Stomach (tissue), 9 donors: ENCODE results near the gene RBP4. TPM values are rescaled to one million over a fixed set of nuclear protein-coding genes. Genes with fewer than 3 reads are reported as not detected.

Experiments used
- DNase-seq, 2 donors: peaks; one replicate each; pipeline versions ENCODE4 v3.0.0 to v3.0.0-alpha.2; 2013 to 2019
- H3K27ac ChIP-seq, 5 donors: fragments of 200-600 bp in 4 of 5; sonication (generic) in 4 of 5; one replicate each; pipeline ENCODE4 v1.5.1; 2013 to 2019; ENCODE audit warnings: mild to moderate bottlenecking in 1 of 5, moderate library complexity in 1 of 5
- H3K27me3 ChIP-seq, 3 donors: fragments of 200-600 bp; sonication (generic); one replicate each; pipeline ENCODE4 v1.5.1; 2017 to 2019; ENCODE audit warnings: mixed run types in 1 of 3
- H3K36me3 ChIP-seq, 4 donors: fragments of 200-600 bp; sonication (generic); 1 replicate in 3 of 4; 2 replicates in 1 of 4; pipeline ENCODE4 v1.5.1; 2016 to 2019
- H3K4me1 ChIP-seq, 4 donors: fragments of 200-600 bp; sonication (generic); one replicate each; pipeline ENCODE4 v1.5.1; 2016 to 2019
- H3K4me3 ChIP-seq, 4 donors: fragments of 200-600 bp; sonication (generic) in 3 of 4; one replicate each; pipeline ENCODE4 v1.5.1; 2016 to 2019; ENCODE audit warnings: mild to moderate bottlenecking in 1 of 4
- H3K9me3 ChIP-seq, 4 donors: fragments of 200-600 bp; sonication (generic); one replicate each; pipeline ENCODE4 v1.5.1; 2016 to 2019
- EP300 ChIP-seq: sonication (generic); formaldehyde crosslinking; IDR thresholded peaks from one replicate; pipeline ENCODE4 v1.6.1; 2017; ENCODE audit warnings: antibody characterized with exemption
- POLR2A ChIP-seq, 4 donors: fragments of 450-650 bp; IDR thresholded peaks; one replicate each; pipeline ENCODE4 v1.6.1; 2016; ENCODE audit warnings: antibody characterized with exemption in 4 of 4, control low read depth in 2 of 4, mild to moderate bottlenecking in 1 of 4, moderate library complexity in 1 of 4
- POLR2AphosphoS5 ChIP-seq, 3 donors: sonication (generic); formaldehyde crosslinking; IDR thresholded peaks; one replicate each; pipeline ENCODE4 v1.6.1; 2016; ENCODE audit warnings: antibody characterized with exemption in 3 of 3
- WGBS, 5 donors: extraction: QIAGEN DNeasy Blood & Tissue Kit in 3 of 5; methylation state at CpG; one replicate each; pipeline versions ENCODE4 v1.1.5 to v1.1.7; 2013 to 2018; 5-methylcytosine and 5-hydroxymethylcytosine counted together
- intact Hi-C: fragments of 100-400 bp; cut with DNase I; formaldehyde crosslinking; loops from one replicate; pipeline ENCODE4 v1.15.1; 2023; ENCODE audit warnings: low total_unique reads
- polyA plus RNA-seq, 3 donors: library from polyadenylated mRNA; stranded (reverse); fragments of 200-250 nt; gene quantifications; one replicate each; pipeline ENCODE4 v1.2.3, GENCODE V29; 2013
- total RNA-seq, 5 donors: library from RNA; depleted of rRNA; stranded (reverse); fragments of >200 nt; gene quantifications; one replicate each; pipeline versions ENCODE4 v1.1.0 to v1.2.3, GENCODE V29; 2014 to 2016
- TF ChIP-seq, protein P1 (sequence below), 7 experiments: fragments of 450-650 bp in 4 of 7; fragments of 200-600 bp in 3 of 7; sonication (generic) in 3 of 7; IDR thresholded peaks; one replicate each; pipeline ENCODE4 v1.5.1; 2016 to 2019; ENCODE audit warnings: antibody characterized with exemption in 7 of 7, control low read depth in 2 of 7, mild to moderate bottlenecking in 1 of 7
- donor health status: healthy with polysubstance abuse.
- donor health status: Bipolar disorder and iron deficiency.
- donor health status: healthy.

Gene RBP4
- total and polyA plus RNA-seq, 8 donors = 0.58 to 20.5 (median 1.1) TPM; not detected in 2

DNA sequence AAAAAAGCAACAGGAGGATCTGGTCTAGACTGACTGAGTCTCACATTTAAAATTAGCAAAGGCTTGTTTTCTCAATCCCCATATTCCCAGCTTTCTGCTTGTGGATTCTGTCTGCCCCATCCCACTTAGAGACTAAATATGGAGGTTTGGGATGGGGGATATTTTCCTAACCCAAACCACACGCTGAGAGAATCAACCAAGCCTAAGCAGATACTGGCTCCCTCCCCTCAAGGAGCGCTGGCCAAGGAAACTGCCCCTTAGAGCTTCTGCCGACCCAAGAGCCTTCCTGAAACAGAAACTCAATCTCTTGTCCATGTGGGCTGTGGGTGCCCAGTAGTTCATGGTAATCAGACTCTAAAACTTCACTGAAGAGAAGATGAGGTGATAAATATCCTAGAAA is 30.7 kb downstream of the RBP4 start:
- WGBS, 5 donors = 43 to 72% (median 60%) methylated on average over 3 of the region's 3 CpGs
- Histone ChIP-seq H3K27me3 (peaks cover 13 to 68% (median 26%) of the 10 kb centered on the region in 3 donors), H3K27ac (no peak overlapping the region), H3K36me3 (no peaks in the 10 kb centered on the region), H3K9me3 (no peaks in the 10 kb centered on the region), H3K4me3 (no peak overlapping the region), H3K4me1 (peaks cover 13 to 49% (median 26%) of the 10 kb centered on the region in 4 donors)
- intact Hi-C loops = no loop called here
- DNase-seq = no peak
- TF ChIP-seq POLR2A (IDR thresholded peaks at IDR 0.05) = no peak
- no peak for TF ChIP-seq EP300
- TF ChIP-seq, protein P1, sequence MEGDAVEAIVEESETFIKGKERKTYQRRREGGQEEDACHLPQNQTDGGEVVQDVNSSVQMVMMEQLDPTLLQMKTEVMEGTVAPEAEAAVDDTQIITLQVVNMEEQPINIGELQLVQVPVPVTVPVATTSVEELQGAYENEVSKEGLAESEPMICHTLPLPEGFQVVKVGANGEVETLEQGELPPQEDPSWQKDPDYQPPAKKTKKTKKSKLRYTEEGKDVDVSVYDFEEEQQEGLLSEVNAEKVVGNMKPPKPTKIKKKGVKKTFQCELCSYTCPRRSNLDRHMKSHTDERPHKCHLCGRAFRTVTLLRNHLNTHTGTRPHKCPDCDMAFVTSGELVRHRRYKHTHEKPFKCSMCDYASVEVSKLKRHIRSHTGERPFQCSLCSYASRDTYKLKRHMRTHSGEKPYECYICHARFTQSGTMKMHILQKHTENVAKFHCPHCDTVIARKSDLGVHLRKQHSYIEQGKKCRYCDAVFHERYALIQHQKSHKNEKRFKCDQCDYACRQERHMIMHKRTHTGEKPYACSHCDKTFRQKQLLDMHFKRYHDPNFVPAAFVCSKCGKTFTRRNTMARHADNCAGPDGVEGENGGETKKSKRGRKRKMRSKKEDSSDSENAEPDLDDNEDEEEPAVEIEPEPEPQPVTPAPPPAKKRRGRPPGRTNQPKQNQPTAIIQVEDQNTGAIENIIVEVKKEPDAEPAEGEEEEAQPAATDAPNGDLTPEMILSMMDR (IDR thresholded peaks at IDR 0.05) = no peak
- no peak for TF ChIP-seq POLR2AphosphoS5 (IDR thresholded peaks at IDR 0.05)

DNA sequence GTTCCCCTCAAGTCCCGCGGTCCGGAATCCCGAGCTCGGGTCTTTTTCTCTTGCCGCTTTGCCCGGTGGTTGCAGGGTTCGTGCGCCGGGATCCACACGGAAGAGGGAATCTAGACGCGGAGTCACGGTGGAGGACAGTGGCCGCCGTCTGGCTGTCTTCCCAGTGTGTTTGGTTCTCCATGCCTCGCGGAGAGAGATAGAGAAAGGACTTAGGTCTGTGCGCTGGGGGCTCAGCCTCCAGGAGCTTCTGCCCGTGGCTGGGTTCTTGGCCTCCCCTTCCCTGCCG is 33.0 kb downstream of the RBP4 start:
- H3K27ac ChIP-seq = no peak overlapping the region
- DNase-seq = peak in 1 of 2 donors; percentile 22
- H3K9me3 ChIP-seq = no peaks in the 10 kb centered on the region
- H3K36me3 ChIP-seq = no peaks in the 10 kb centered on the region
- peaks cover 10 to 35% (median 21%) of the 10 kb centered on the region in 4 donors for H3K4me1 ChIP-seq
- 9 to 18% (median 16%) methylated on average over 18 to 21 of the region's 21 CpGs for WGBS, 5 donors
- TF ChIP-seq POLR2AphosphoS5 (IDR thresholded peaks at IDR 0.05) = no peak
- no peak for TF ChIP-seq EP300
- TF ChIP-seq, protein P1 (IDR thresholded peaks at IDR 0.05) = no peak
- TF ChIP-seq POLR2A (IDR thresholded peaks at IDR 0.05) = no peak
- peaks cover 13 to 74% (median 28%) of the 10 kb centered on the region in 3 donors for H3K27me3 ChIP-seq
- intact Hi-C loops = no loop called here
- H3K4me3 ChIP-seq = peak overlapping the region in 2 of 4 donors; percentile 2 to 49

DNA sequence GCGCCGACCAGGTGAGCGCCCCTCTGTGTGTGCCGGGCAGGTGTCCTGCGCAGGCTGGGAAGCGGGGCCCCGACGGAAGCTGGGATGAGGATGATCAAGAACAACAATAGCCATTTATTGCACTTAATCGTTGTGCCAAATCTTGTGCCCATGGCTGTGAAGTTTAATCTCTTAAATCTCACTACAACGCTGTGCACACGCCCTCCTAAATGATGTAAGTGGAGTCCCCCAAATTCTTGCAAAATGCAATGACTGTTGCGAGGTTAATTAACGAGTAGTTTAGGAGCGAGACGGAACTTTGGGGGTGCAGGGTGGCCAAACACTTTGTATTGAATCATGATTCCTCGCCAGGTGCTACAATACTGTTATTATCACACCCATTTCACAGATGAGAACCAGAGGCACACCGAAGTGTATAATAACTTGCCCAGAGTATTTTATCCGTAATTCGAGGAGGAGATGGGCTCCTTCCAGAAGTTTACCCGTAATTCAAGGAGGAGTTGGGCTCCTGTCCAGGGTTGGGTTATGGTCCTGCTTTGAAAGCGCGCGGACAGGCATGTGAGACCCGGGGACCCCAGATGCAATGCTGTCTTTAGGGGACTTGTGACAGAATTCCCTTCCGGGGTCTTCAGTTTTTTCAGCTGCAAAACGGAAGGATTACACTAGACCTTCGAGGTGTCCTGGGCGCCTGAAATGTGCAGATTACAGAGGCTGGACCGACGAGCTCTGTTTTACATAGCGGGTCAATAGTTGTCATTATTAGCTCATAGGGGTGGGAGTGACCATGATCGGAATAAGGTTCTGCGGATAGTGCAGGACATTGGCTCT is 33.5 kb downstream of the RBP4 start:
- no peak overlapping the region for H3K27ac ChIP-seq
- intact Hi-C loops = no loop called here
- H3K4me3 ChIP-seq = peak overlapping the region; percentile 26 to 49 (median 32)
- WGBS, 5 donors = 16 to 21% (median 19%) methylated on average over 28 to 33 of the region's 33 CpGs
- H3K27me3 ChIP-seq = peaks cover 13 to 71% (median 28%) of the 10 kb centered on the region in 3 donors
- no peaks in the 10 kb centered on the region for H3K36me3 ChIP-seq
- peaks cover 8 to 29% (median 17%) of the 10 kb centered on the region in 4 donors for H3K4me1 ChIP-seq
- H3K9me3 ChIP-seq = no peaks in the 10 kb centered on the region
- TF ChIP-seq, protein P1 (IDR thresholded peaks at IDR 0.05) = no peak
- no peak for TF ChIP-seq EP300
- no peak for TF ChIP-seq POLR2AphosphoS5 (IDR thresholded peaks at IDR 0.05)
- TF ChIP-seq POLR2A (IDR thresholded peaks at IDR 0.05) = no peak
- no peak for DNase-seq

DNA sequence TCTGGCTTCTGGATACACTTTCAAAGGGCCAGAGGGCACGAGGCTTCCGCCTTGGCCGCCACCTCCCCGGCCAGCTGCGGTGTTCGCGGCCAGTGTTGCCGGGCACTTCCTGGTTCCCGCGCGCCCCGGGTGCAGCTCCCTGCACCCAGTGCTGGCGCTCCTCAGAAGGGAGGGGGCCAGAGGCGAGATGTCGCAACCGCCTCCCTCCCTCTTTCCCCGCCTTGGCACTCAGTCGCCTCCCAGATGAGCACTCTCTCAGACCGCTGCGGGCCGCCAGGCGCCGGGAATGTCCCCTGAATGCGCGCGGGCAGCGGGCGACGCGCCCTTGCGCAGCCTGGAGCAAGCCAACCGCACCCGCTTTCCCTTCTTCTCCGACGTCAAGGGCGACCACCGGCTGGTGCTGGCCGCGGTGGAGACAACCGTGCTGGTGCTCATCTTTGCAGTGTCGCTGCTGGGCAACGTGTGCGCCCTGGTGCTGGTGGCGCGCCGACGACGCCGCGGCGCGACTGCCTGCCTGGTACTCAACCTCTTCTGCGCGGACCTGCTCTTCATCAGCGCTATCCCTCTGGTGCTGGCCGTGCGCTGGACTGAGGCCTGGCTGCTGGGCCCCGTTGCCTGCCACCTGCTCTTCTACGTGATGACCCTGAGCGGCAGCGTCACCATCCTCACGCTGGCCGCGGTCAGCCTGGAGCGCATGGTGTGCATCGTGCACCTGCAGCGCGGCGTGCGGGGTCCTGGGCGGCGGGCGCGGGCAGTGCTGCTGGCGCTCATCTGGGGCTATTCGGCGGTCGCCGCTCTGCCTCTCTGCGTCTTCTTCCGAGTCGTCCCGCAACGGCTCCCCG is 34.4 kb downstream of the RBP4 start, which contains the start of gene FFAR4:
FFAR4 (plus strand) TSS at position 231 of the 842 bp plus-strand sequence; CDS start at position 287, 56 bp downstream.
- intact Hi-C loops = no loop called here
- Histone ChIP-seq H3K4me3 (peak within 1 kb of the TSS; percentile 26 to 49 (median 32)), H3K27ac (no peak within 1 kb of the TSS), H3K4me1 (peaks cover 8 to 29% (median 17%) of the 10 kb centered on the region in 4 donors), H3K27me3 (peaks cover 13 to 64% (median 28%) of the 10 kb centered on the region in 3 donors), H3K9me3 (no peaks in the 10 kb centered on the region), H3K36me3 (no peaks in the 10 kb centered on the region)
- DNase-seq = peak; percentile 50 to 56
- 1 to 3% (median 3%) methylated on average over 14 to 85 of the region's 85 CpGs for WGBS, 5 donors
- TF ChIP-seq POLR2A (IDR thresholded peaks at IDR 0.05) (no peak), POLR2AphosphoS5 (IDR thresholded peaks at IDR 0.05) (no peak), EP300 (no peak)
- TF ChIP-seq, protein P1 (IDR thresholded peaks at IDR 0.05) = no peak
